Vagina (tissue), 2 donors: ENCODE data around the gene TPPP3.

Experiments
- POLR2A ChIP-seq, 2 donors: fragments of 450-650 bp; IDR thresholded peaks; one replicate each; pipeline ENCODE4 v1.6.1; 2017; ENCODE audit warnings: antibody characterized with exemption in 2 of 2, mild to moderate bottlenecking in 2 of 2, moderate library complexity in 2 of 2
- TF ChIP-seq, protein P1 (sequence below), 3 experiments: fragments of 450-650 bp in 2 of 3; fragments of 200-600 bp in 1 of 3; sonication (generic) in 1 of 3; IDR thresholded peaks; one replicate each; pipeline ENCODE4 v1.5.1; 2017 to 2019; ENCODE audit warnings: antibody characterized with exemption in 3 of 3, mild to moderate bottlenecking in 2 of 3, moderate library complexity in 2 of 3

- TF ChIP-seq, protein P1, sequence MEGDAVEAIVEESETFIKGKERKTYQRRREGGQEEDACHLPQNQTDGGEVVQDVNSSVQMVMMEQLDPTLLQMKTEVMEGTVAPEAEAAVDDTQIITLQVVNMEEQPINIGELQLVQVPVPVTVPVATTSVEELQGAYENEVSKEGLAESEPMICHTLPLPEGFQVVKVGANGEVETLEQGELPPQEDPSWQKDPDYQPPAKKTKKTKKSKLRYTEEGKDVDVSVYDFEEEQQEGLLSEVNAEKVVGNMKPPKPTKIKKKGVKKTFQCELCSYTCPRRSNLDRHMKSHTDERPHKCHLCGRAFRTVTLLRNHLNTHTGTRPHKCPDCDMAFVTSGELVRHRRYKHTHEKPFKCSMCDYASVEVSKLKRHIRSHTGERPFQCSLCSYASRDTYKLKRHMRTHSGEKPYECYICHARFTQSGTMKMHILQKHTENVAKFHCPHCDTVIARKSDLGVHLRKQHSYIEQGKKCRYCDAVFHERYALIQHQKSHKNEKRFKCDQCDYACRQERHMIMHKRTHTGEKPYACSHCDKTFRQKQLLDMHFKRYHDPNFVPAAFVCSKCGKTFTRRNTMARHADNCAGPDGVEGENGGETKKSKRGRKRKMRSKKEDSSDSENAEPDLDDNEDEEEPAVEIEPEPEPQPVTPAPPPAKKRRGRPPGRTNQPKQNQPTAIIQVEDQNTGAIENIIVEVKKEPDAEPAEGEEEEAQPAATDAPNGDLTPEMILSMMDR (IDR thresholded peaks at IDR 0.05): no peak
- TF ChIP-seq POLR2A (IDR thresholded peaks at IDR 0.05): no peak
Observed at GRCh38 chr16:67409631-67410030, 16.3 kb upstream of the TPPP3 start.
